Stimulated activated naive CD8-positive, alpha-beta T cell treated with anti-CD3 and anti-CD28 coated beads, Interleukin-15, amount 100 ng/mL, for 72 hours (primary cell): ENCODE measurements around the gene GLG1.
A peak's percentile ranks its signal among the peaks of the same experiment; 100 is the strongest.
"Not testable (repeated sequence)": the region's sequence is repeated elsewhere in the genome, so short reads cannot be mapped to it uniquely, and the experiment has no call there.

Experiments used
- ATAC-seq: fragments of 150-1000 bp; cut with Tn5 transposase; 2 replicates; pipeline ENCODE4 v1.10.0; 2021; ENCODE audit warnings: mild to moderate bottlenecking, moderate library complexity
- DNase-seq, 2 donors: peaks; one replicate each; pipeline ENCODE4 v3.0.0; 2021 to 2022
- H3K27ac Mint-ChIP-seq, 2 donors: one replicate each; pipeline ENCODE4 v1.8.0; 2022; ENCODE audit warnings: mild to moderate bottlenecking in 2 of 2, mixed read lengths in 2 of 2, moderate library complexity in 2 of 2
- H3K27me3 Mint-ChIP-seq: one replicate; pipeline ENCODE4 v1.8.0; 2022; ENCODE audit warnings: mixed read lengths
- H3K4me1 Mint-ChIP-seq: one replicate; pipeline ENCODE4 v1.8.0; 2022; ENCODE audit warnings: mild to moderate bottlenecking, mixed read lengths
- H3K4me3 Mint-ChIP-seq, 2 donors: one replicate each; pipeline ENCODE4 v1.8.0; 2022; ENCODE audit warnings: mild to moderate bottlenecking in 2 of 2, mixed read lengths in 2 of 2, moderate library complexity in 1 of 2
- H3K9me3 Mint-ChIP-seq, 2 donors: one replicate each; pipeline ENCODE4 v1.8.0; 2022; ENCODE audit warnings: mixed read lengths in 2 of 2

GLG1 gene

GRCh38 chr16:74446866-74447265 lies 160.0 kb downstream of the GLG1 start:
- Mint-ChIP-seq H3K4me1 (no peaks in the 10 kb centered on the region), H3K9me3 (no peaks in the 10 kb centered on the region), H3K27ac (peak overlapping the region in 1 of 2 donors; percentile 65), H3K27me3 (no peaks in the 10 kb centered on the region), H3K4me3 (no peak overlapping the region)
- no peak for ATAC-seq
- no peak for DNase-seq

- not testable (repeated sequence) for H3K9me3 Mint-ChIP-seq, H3K4me1 Mint-ChIP-seq, DNase-seq, H3K27ac Mint-ChIP-seq, H3K27me3 Mint-ChIP-seq, H3K4me3 Mint-ChIP-seq, ATAC-seq
These were observed 163.1 kb downstream of the GLG1 start for GRCh38 chr16:74443624-74444346.

GRCh38 chr16:74439685-74440084 lies 167.2 kb downstream of the GLG1 start:
- Mint-ChIP-seq H3K4me1 (peaks cover 16% of the 10 kb centered on the region), H3K4me3 (no peak overlapping the region), H3K27me3 (no peaks in the 10 kb centered on the region), H3K9me3 (no peaks in the 10 kb centered on the region), H3K27ac (no peak overlapping the region)
- ATAC-seq, result no peak
- DNase-seq, result no peak

GRCh38 chr16:74438492-74438979 lies 168.4 kb downstream of the GLG1 start:
- peak overlapping the region; percentile 24 to 51 for H3K4me3 Mint-ChIP-seq
- DNase-seq, result peak in 1 of 2 donors; percentile 16
- H3K27me3 Mint-ChIP-seq, result no peaks in the 10 kb centered on the region
- peaks cover 16% of the 10 kb centered on the region for H3K4me1 Mint-ChIP-seq
- no peaks in the 10 kb centered on the region for H3K9me3 Mint-ChIP-seq
- H3K27ac Mint-ChIP-seq, result peak overlapping the region; percentile 72 to 75
- ATAC-seq, result peak; percentile 95

- ATAC-seq, result no peak
- H3K4me3 Mint-ChIP-seq, result no peak overlapping the region
- DNase-seq, result no peak
- no peaks in the 10 kb centered on the region for H3K4me1 Mint-ChIP-seq
- no peaks in the 10 kb centered on the region for H3K27me3 Mint-ChIP-seq
- H3K9me3 Mint-ChIP-seq, result no peaks in the 10 kb centered on the region
- peak overlapping the region in 1 of 2 donors; percentile 82 for H3K27ac Mint-ChIP-seq
These were observed 175.4 kb downstream of the GLG1 start for GRCh38 chr16:74431516-74431915.

- H3K4me1 Mint-ChIP-seq, H3K27ac Mint-ChIP-seq, H3K4me3 Mint-ChIP-seq, H3K9me3 Mint-ChIP-seq, H3K27me3 Mint-ChIP-seq: not testable (repeated sequence)
- peak; percentile 81 for ATAC-seq
- peak; percentile 34 to 49 for DNase-seq
These were observed 176.7 kb downstream of the GLG1 start for GRCh38 chr16:74430036-74430712.

GRCh38 chr16:74428493-74428892 lies 178.4 kb downstream of the GLG1 start:
- H3K4me3 Mint-ChIP-seq, H3K4me1 Mint-ChIP-seq, ATAC-seq, H3K9me3 Mint-ChIP-seq, DNase-seq, H3K27me3 Mint-ChIP-seq, H3K27ac Mint-ChIP-seq: not testable (repeated sequence)

GRCh38 chr16:74425751-74426150 lies 181.2 kb downstream of the GLG1 start:
- H3K4me3 Mint-ChIP-seq, H3K4me1 Mint-ChIP-seq, H3K27me3 Mint-ChIP-seq, H3K27ac Mint-ChIP-seq, ATAC-seq, H3K9me3 Mint-ChIP-seq, DNase-seq: not testable (repeated sequence)

GRCh38 chr16:74423721-74424120 lies 183.2 kb downstream of the GLG1 start:
- H3K4me1 Mint-ChIP-seq, ATAC-seq, H3K4me3 Mint-ChIP-seq, H3K27ac Mint-ChIP-seq, H3K9me3 Mint-ChIP-seq, DNase-seq, H3K27me3 Mint-ChIP-seq: not testable (repeated sequence)

- not testable (repeated sequence) for H3K4me3 Mint-ChIP-seq, H3K4me1 Mint-ChIP-seq, ATAC-seq, H3K27ac Mint-ChIP-seq, H3K9me3 Mint-ChIP-seq, DNase-seq, H3K27me3 Mint-ChIP-seq
These were observed 184.8 kb downstream of the GLG1 start for GRCh38 chr16:74422086-74422485.

GRCh38 chr16:74421482-74421785 lies 185.5 kb downstream of the GLG1 start:
- not testable (repeated sequence) for H3K27ac Mint-ChIP-seq, ATAC-seq, H3K4me3 Mint-ChIP-seq, H3K4me1 Mint-ChIP-seq, H3K27me3 Mint-ChIP-seq, H3K9me3 Mint-ChIP-seq, DNase-seq

GRCh38 chr16:74420612-74421481 lies 186.1 kb downstream of the GLG1 start, which contains the start of gene CLEC18B:
Gene CLEC18B, minus strand, starts transcription at chr16:74421478. Its CDS starts 208 bp downstream, at chr16:74421270.
- not testable (repeated sequence) for DNase-seq, H3K4me3 Mint-ChIP-seq, H3K27ac Mint-ChIP-seq, H3K4me1 Mint-ChIP-seq, H3K27me3 Mint-ChIP-seq, H3K9me3 Mint-ChIP-seq
- ATAC-seq, result peak; percentile 31

- H3K4me1 Mint-ChIP-seq, H3K4me3 Mint-ChIP-seq, H3K9me3 Mint-ChIP-seq, H3K27me3 Mint-ChIP-seq, H3K27ac Mint-ChIP-seq, DNase-seq: not testable (repeated sequence)
- ATAC-seq, result peak; percentile 31
These were observed 187.1 kb downstream of the GLG1 start for GRCh38 chr16:74419811-74420210.

GRCh38 chr16:74417897-74418296 lies 189.0 kb downstream of the GLG1 start:
- H3K27me3 Mint-ChIP-seq, DNase-seq, H3K4me1 Mint-ChIP-seq, H3K4me3 Mint-ChIP-seq, H3K27ac Mint-ChIP-seq, ATAC-seq, H3K9me3 Mint-ChIP-seq: not testable (repeated sequence)

- not testable (repeated sequence) for H3K4me1 Mint-ChIP-seq, DNase-seq, H3K4me3 Mint-ChIP-seq, H3K9me3 Mint-ChIP-seq, H3K27ac Mint-ChIP-seq, H3K27me3 Mint-ChIP-seq, ATAC-seq
These were observed 193.0 kb downstream of the GLG1 start for GRCh38 chr16:74413920-74414319.

GRCh38 chr16:74413485-74413884 lies 193.4 kb downstream of the GLG1 start:
- H3K4me3 Mint-ChIP-seq, H3K9me3 Mint-ChIP-seq, ATAC-seq, H3K27ac Mint-ChIP-seq, H3K4me1 Mint-ChIP-seq, H3K27me3 Mint-ChIP-seq, DNase-seq: not testable (repeated sequence)
